Kidney (tissue), 14 donors: ENCODE data around the gene TIGAR. TPM values are rescaled to one million over a fixed set of nuclear protein-coding genes. Genes with fewer than 3 reads are reported as not detected.

Experiments
- DNase-seq, 5 donors: peaks; one replicate each; pipeline ENCODE4 v3.0.0-alpha.2; 2013 to 2020
- FAIRE-seq: peaks from 2 replicates; lab custom pipeline; 2012; peaks lifted over from hg19 to GRCh38; lab: Jason Lieb, UNC
- H3K27ac ChIP-seq, 2 donors: one replicate each; pipeline ENCODE4 v1.7.0; 2013; ENCODE audit warnings: low read depth in 2 of 2, low read length in 2 of 2, inconsistent platforms in 1 of 2
- H3K27me3 ChIP-seq: one replicate; pipeline ENCODE4 v1.7.1; 2013; ENCODE audit warnings: low read length, inconsistent platforms; ENCODE audit not compliant: control insufficient read depth, insufficient read depth
- H3K36me3 ChIP-seq, 3 donors: one replicate each; pipeline versions ENCODE4 v1.7.0 to v1.7.1; 2013; ENCODE audit warnings: low read length in 3 of 3, control low read depth in 1 of 3, inconsistent platforms in 1 of 3; ENCODE audit not compliant: insufficient read depth in 3 of 3, control insufficient read depth in 2 of 3
- H3K4me1 ChIP-seq, 3 donors: one replicate each; pipeline versions ENCODE4 v1.7.0 to v1.7.1; 2013; ENCODE audit warnings: low read length in 3 of 3, inconsistent platforms in 1 of 3, low read depth in 1 of 3; ENCODE audit not compliant: control insufficient read depth in 2 of 3, insufficient read depth in 2 of 3
- H3K4me3 ChIP-seq, 3 donors: one replicate each; pipeline versions ENCODE4 v1.7.0 to v1.8.1; 2013; ENCODE audit warnings: low read length in 3 of 3, control low read depth in 1 of 3, inconsistent platforms in 1 of 3
- H3K9ac ChIP-seq, 3 donors: one replicate each; pipeline versions ENCODE4 v1.7.0 to v1.7.1; 2013; ENCODE audit warnings: low read length in 3 of 3, control low read depth in 1 of 3, inconsistent platforms in 1 of 3
- H3K9me3 ChIP-seq, 3 donors: one replicate each; pipeline versions ENCODE4 v1.7.0 to v1.7.1; 2013; ENCODE audit warnings: low read length in 3 of 3, control low read depth in 1 of 3, inconsistent platforms in 1 of 3; ENCODE audit not compliant: control insufficient read depth in 2 of 3, insufficient read depth in 1 of 3
- CTCF ChIP-seq: IDR thresholded peaks from 3 replicates; pipeline ENCODE4 v1.5.1; 2012; ENCODE audit warnings: mild to moderate bottlenecking, moderate library complexity, borderline replicate concordance; ENCODE audit not compliant: insufficient read depth; ENCODE audit errors: extremely low read depth
- intact Hi-C: fragments of 100-400 bp; cut with DNase I; formaldehyde crosslinking; loops from one replicate; pipeline ENCODE4 v1.11.1; 2022
- polyA plus RNA-seq: library from polyadenylated mRNA; stranded (reverse); fragments of 350-450 nt; fragmentation: Illumina TruSeq; extraction: RNeasy Lipid Tissue Mini Kit (QIAGEN cat#74804); gene quantifications from one replicate; pipeline ENCODE4 v1.2.3, GENCODE V29; 2014; ENCODE audit warnings: low read depth, low replicate concordance; ENCODE audit not compliant: insufficient read depth
- total RNA-seq: library from RNA; stranded (reverse); fragmentation: NEBNext Ultra II Directional; extraction: Animal tissue kit (Norgen Biotek cat#: 25700); gene quantifications from one replicate; pipeline ENCODE4 v1.2.1, GENCODE V29; 2021
- donor health status: control.
- donor health status: control.
- donor health status: control.
- donor health status: control.
- donor health status: control.
- donor health status: DM: yes; HTN: yes; CAD: no.
- donor health status: Normal renal cell carcinoma (clear cell type).

TIGAR gene
- total and polyA plus RNA-seq, 2 donors from 2014 or later, result 3.6 to 11.8 TPM

GRCh38 chr12:4325966-4326365 lies 5.0 kb downstream of the TIGAR start:
- Histone ChIP-seq H3K9me3 (no peaks in the 10 kb centered on the region), H3K36me3 (no peaks in the 10 kb centered on the region), H3K4me1 (no peaks in the 10 kb centered on the region), H3K27me3 (no peaks in the 10 kb centered on the region), H3K27ac (no peak overlapping the region), H3K4me3 (no peak overlapping the region), H3K9ac (no peak overlapping the region)
- intact Hi-C loops, result no loop called here
- DNase-seq (no peak), FAIRE-seq (no peak)
- TF ChIP-seq CTCF, result no peak

GRCh38 chr12:4327293-4327692 lies 6.3 kb downstream of the TIGAR start:
- Histone ChIP-seq H3K9me3 (no peaks in the 10 kb centered on the region), H3K4me3 (no peak overlapping the region), H3K36me3 (no peaks in the 10 kb centered on the region), H3K9ac (no peak overlapping the region), H3K27me3 (no peaks in the 10 kb centered on the region), H3K27ac (no peak overlapping the region), H3K4me1 (no peaks in the 10 kb centered on the region)
- no peak for FAIRE-seq
- no peak for TF ChIP-seq CTCF
- intact Hi-C loops, result no loop called here
- no peak for DNase-seq

GRCh38 chr12:4330203-4330602 lies 9.2 kb downstream of the TIGAR start:
- TF ChIP-seq CTCF, result no peak
- DNase-seq, result no peak
- Histone ChIP-seq H3K27me3 (no peaks in the 10 kb centered on the region), H3K9ac (no peak overlapping the region), H3K36me3 (no peaks in the 10 kb centered on the region), H3K4me1 (no peaks in the 10 kb centered on the region), H3K4me3 (no peak overlapping the region), H3K27ac (no peak overlapping the region), H3K9me3 (no peaks in the 10 kb centered on the region)
- no peak for FAIRE-seq
- intact Hi-C loops, result no loop called here

- H3K9me3 ChIP-seq, result no peaks in the 10 kb centered on the region
- no peak overlapping the region for H3K9ac ChIP-seq
- no peak for FAIRE-seq
- no peaks in the 10 kb centered on the region for H3K36me3 ChIP-seq
- DNase-seq, result no peak
- intact Hi-C loops, result no loop called here
- no peaks in the 10 kb centered on the region for H3K27me3 ChIP-seq
- H3K27ac ChIP-seq, result no peak overlapping the region
- no peaks in the 10 kb centered on the region for H3K4me1 ChIP-seq
- no peak overlapping the region for H3K4me3 ChIP-seq
- no peak for TF ChIP-seq CTCF
Observed at GRCh38 chr12:4331221-4331620, 10.2 kb downstream of the TIGAR start.
